Neural progenitor cell (in vitro differentiated cells): ENCODE data around the gene PCNX1. TPM values are rescaled to one million over a fixed set of nuclear protein-coding genes. Genes with fewer than 3 reads are reported as not detected.

ENCODE experiments used
- DNase-seq: peaks from one replicate; pipeline ENCODE4 v3.0.0-alpha.2; 2016; ENCODE audit warnings: low spot score
- H2AFZ ChIP-seq: fragments of 200-600 bp; sonication (generic); replicated peaks from 2 replicates; pipeline ENCODE4 v1.6.1; 2016; ENCODE audit warnings: antibody characterized with exemption
- H3F3A ChIP-seq: fragments of 200-600 bp; sonication (generic); 2 replicates; pipeline ENCODE4 v1.6.1; 2016; ENCODE audit warnings: antibody characterized with exemption, low read depth
- H3K27ac ChIP-seq: fragments of 200-600 bp; sonication (generic); 2 replicates; pipeline ENCODE4 v1.5.1; 2016; ENCODE audit warnings: mild to moderate bottlenecking
- H3K27me3 ChIP-seq: fragments of 200-600 bp; sonication (generic); 2 replicates; pipeline ENCODE4 v1.6.1; 2016; ENCODE audit warnings: mild to moderate bottlenecking, moderate library complexity
- H3K36me3 ChIP-seq: fragments of 200-600 bp; sonication (generic); 2 replicates; pipeline ENCODE4 v1.5.1; 2016
- H3K4me1 ChIP-seq: fragments of 200-600 bp; sonication (generic); 2 replicates; pipeline ENCODE4 v1.6.1; 2016; ENCODE audit warnings: mixed run types
- H3K4me2 ChIP-seq: fragments of 200-600 bp; sonication (generic); 2 replicates; pipeline ENCODE4 v1.6.1; 2016
- H3K4me3 ChIP-seq: fragments of 200-600 bp; sonication (generic); 2 replicates; pipeline ENCODE4 v1.5.1; 2016
- H3K79me2 ChIP-seq: fragments of 200-600 bp; sonication (generic); 2 replicates; pipeline ENCODE4 v1.6.1; 2016; ENCODE audit warnings: low read depth
- H3K9ac ChIP-seq: fragments of 200-600 bp; sonication (generic); 2 replicates; pipeline ENCODE4 v1.6.1; 2016
- H3K9me3 ChIP-seq: fragments of 200-600 bp; sonication (generic); 2 replicates; pipeline ENCODE4 v1.5.1; 2016; ENCODE audit warnings: low read depth
- H4K20me1 ChIP-seq: fragments of 200-600 bp; sonication (generic); 2 replicates; pipeline ENCODE4 v1.6.1; 2016; ENCODE audit warnings: low read depth
- H3K27ac Mint-ChIP-seq: 3 replicates; pipeline ENCODE4 v1.8.0; 2021; ENCODE audit warnings: mixed read lengths
- H3K27me3 Mint-ChIP-seq: 2 replicates; pipeline ENCODE4 v1.8.0; 2022; ENCODE audit warnings: low read depth, mild to moderate bottlenecking, inconsistent platforms, moderate library complexity, mixed read lengths; ENCODE audit not compliant: insufficient read depth
- H3K36me3 Mint-ChIP-seq: 3 replicates; pipeline ENCODE4 v1.8.0; 2021; ENCODE audit warnings: mixed read lengths
- H3K4me1 Mint-ChIP-seq: 3 replicates; pipeline ENCODE4 v1.8.0; 2021; ENCODE audit warnings: mixed read lengths
- H3K4me3 Mint-ChIP-seq: 3 replicates; pipeline ENCODE4 v1.8.0; 2021; ENCODE audit warnings: mild to moderate bottlenecking, moderate library complexity, mixed read lengths
- H3K9me3 Mint-ChIP-seq: 3 replicates; pipeline ENCODE4 v1.8.0; 2020; ENCODE audit warnings: mixed read lengths
- EZH2 ChIP-seq: fragments of 200-600 bp; sonication (generic); IDR thresholded peaks from 2 replicates; pipeline ENCODE4 v1.6.1; 2017; ENCODE audit warnings: antibody characterized with exemption, mild to moderate bottlenecking, moderate library complexity
- EZH2phosphoT487 ChIP-seq: fragments of 200-600 bp; sonication (generic); IDR thresholded peaks from 2 replicates; pipeline ENCODE4 v1.6.1; 2017; ENCODE audit warnings: antibody characterized with exemption
- total RNA-seq: library from RNA; depleted of rRNA; stranded (reverse); fragments of >200 nt; gene quantifications from 2 replicates; pipeline ENCODE4 v1.2.3, GENCODE V29; 2015; ENCODE audit warnings: low replicate concordance
- TF ChIP-seq, protein P1 (sequence below): fragments of 200-600 bp; sonication (generic); IDR thresholded peaks from 2 replicates; pipeline ENCODE4 v1.5.1; 2017; ENCODE audit warnings: antibody characterized with exemption, mild to moderate bottlenecking

Gene PCNX1
- total RNA-seq, 1 donor from 2014 or later: 48.6 TPM

DNA sequence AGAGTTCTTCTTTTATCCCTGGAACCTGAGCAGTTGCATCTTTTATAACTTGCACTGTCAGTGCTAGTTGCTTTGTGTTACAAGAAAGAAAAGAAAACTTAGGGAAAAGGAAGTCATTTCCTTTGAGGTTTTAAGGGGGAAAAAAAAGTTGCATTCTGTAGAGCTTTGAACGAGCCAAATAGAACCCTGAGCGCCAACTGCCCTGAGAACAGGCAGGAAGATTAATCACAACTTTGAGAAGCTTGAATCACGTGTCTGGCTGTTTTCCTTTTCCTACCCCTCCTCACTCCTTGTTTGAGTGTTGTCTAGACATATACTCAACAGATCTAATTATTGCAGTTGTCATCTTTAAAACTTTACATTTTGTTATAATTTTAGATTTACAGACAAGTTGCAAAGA, 12.5 kb downstream of the PCNX1 start:
- Histone ChIP-seq H3K4me1 (peaks cover 21% of the 10 kb centered on the region), H3K4me3 (no peak overlapping the region), H4K20me1 (peaks cover 92% of the 10 kb centered on the region), H2AFZ (no peak overlapping the region), H3K27me3 (no peaks in the 10 kb centered on the region), H3K27ac (peak overlapping the region; percentile 62), H3K36me3 (no peaks in the 10 kb centered on the region), H3K4me2 (peak overlapping the region; percentile 37), H3K9me3 (no peaks in the 10 kb centered on the region), H3F3A (no peaks in the 10 kb centered on the region), H3K79me2 (peaks cover 100% of the 10 kb centered on the region), H3K9ac (no peak overlapping the region)
- no peak for DNase-seq
- H3K4me1 Mint-ChIP-seq: peaks cover 12% of the 10 kb centered on the region
- peaks cover 18% of the 10 kb centered on the region for H3K36me3 Mint-ChIP-seq
- H3K27ac Mint-ChIP-seq: no peak overlapping the region
- H3K4me3 Mint-ChIP-seq: no peak overlapping the region
- H3K9me3 Mint-ChIP-seq: peaks cover 11% of the 10 kb centered on the region
- H3K27me3 Mint-ChIP-seq: no peaks in the 10 kb centered on the region
- TF ChIP-seq, protein P1, sequence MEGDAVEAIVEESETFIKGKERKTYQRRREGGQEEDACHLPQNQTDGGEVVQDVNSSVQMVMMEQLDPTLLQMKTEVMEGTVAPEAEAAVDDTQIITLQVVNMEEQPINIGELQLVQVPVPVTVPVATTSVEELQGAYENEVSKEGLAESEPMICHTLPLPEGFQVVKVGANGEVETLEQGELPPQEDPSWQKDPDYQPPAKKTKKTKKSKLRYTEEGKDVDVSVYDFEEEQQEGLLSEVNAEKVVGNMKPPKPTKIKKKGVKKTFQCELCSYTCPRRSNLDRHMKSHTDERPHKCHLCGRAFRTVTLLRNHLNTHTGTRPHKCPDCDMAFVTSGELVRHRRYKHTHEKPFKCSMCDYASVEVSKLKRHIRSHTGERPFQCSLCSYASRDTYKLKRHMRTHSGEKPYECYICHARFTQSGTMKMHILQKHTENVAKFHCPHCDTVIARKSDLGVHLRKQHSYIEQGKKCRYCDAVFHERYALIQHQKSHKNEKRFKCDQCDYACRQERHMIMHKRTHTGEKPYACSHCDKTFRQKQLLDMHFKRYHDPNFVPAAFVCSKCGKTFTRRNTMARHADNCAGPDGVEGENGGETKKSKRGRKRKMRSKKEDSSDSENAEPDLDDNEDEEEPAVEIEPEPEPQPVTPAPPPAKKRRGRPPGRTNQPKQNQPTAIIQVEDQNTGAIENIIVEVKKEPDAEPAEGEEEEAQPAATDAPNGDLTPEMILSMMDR: no peak

DNA sequence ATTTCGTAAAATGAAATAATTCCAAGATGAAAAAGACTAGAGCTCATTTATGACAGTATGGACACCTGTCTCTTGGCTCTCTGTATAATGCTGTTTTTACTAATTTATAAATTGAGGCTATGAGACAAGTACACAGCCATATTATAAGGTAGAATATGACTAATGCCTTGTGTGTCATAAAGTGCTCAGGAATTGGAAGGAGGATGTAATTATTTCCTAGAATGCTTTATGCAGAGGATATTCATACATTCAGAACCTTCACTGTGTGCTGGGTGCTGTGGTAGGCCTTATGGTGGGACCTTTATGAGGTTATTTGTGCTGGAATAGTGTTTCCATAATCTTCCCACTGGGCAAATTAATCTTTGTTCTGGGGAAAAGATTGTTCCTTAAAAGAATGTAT, 13.3 kb downstream of the PCNX1 start:
- Mint-ChIP-seq H3K27ac (no peak overlapping the region), H3K27me3 (no peaks in the 10 kb centered on the region), H3K4me3 (no peak overlapping the region), H3K4me1 (peaks cover 12% of the 10 kb centered on the region), H3K36me3 (peaks cover 15% of the 10 kb centered on the region), H3K9me3 (peaks cover 11% of the 10 kb centered on the region)
- H3K9me3 ChIP-seq: no peaks in the 10 kb centered on the region
- no peak overlapping the region for H3K9ac ChIP-seq
- no peak overlapping the region for H3K4me3 ChIP-seq
- H3K79me2 ChIP-seq: peaks cover 100% of the 10 kb centered on the region
- no peaks in the 10 kb centered on the region for H3K27me3 ChIP-seq
- peaks cover 92% of the 10 kb centered on the region for H4K20me1 ChIP-seq
- no peak overlapping the region for H3K27ac ChIP-seq
- no peaks in the 10 kb centered on the region for H3F3A ChIP-seq
- peaks cover 21% of the 10 kb centered on the region for H3K4me1 ChIP-seq
- H3K4me2 ChIP-seq: no peak overlapping the region
- no peak for TF ChIP-seq EZH2
- no peak for TF ChIP-seq EZH2phosphoT487
- TF ChIP-seq, protein P1: no peak
- no peaks in the 10 kb centered on the region for H3K36me3 ChIP-seq
- H2AFZ ChIP-seq: no peak overlapping the region
- no peak for DNase-seq

- H3K9me3 Mint-ChIP-seq: peaks cover 4% of the 10 kb centered on the region
- H4K20me1 ChIP-seq: peaks cover 95% of the 10 kb centered on the region
Observed at GRCh38 chr14:70921669-70922068, 14.4 kb downstream of the PCNX1 start.

More at GRCh38 chr14:70921669-70922068, 14.4 kb downstream of the PCNX1 start:
- H3F3A ChIP-seq: no peaks in the 10 kb centered on the region
- no peaks in the 10 kb centered on the region for H3K9me3 ChIP-seq
- H3K36me3 Mint-ChIP-seq: peaks cover 8% of the 10 kb centered on the region
- H3K27me3 Mint-ChIP-seq: no peaks in the 10 kb centered on the region
- no peak overlapping the region for H3K27ac Mint-ChIP-seq
- H3K4me1 Mint-ChIP-seq: peaks cover 15% of the 10 kb centered on the region
- no peak overlapping the region for H2AFZ ChIP-seq
- no peak overlapping the region for H3K4me3 ChIP-seq
- no peaks in the 10 kb centered on the region for H3K36me3 ChIP-seq
- no peak overlapping the region for H3K4me3 Mint-ChIP-seq
- H3K27me3 ChIP-seq: no peaks in the 10 kb centered on the region
- H3K27ac ChIP-seq: no peak overlapping the region
- no peak overlapping the region for H3K4me2 ChIP-seq
- no peak for TF ChIP-seq EZH2
- TF ChIP-seq, protein P1: no peak
- no peak for TF ChIP-seq EZH2phosphoT487
- H3K79me2 ChIP-seq: peaks cover 100% of the 10 kb centered on the region
- no peak overlapping the region for H3K9ac ChIP-seq
- peaks cover 21% of the 10 kb centered on the region for H3K4me1 ChIP-seq
- DNase-seq: no peak
